H1 (cell line): Measurements from ENCODE around the gene PGA5.
"Not testable (repeated sequence)": the region's sequence is repeated elsewhere in the genome, so short reads cannot be mapped to it uniquely, and the experiment has no call there.

Experiments
- CTBP2 ChIP-seq: IDR thresholded peaks from 2 replicates; pipeline ENCODE4 v1.7.0; 2011; ENCODE audit warnings: borderline replicate concordance, mild to moderate bottlenecking, moderate library complexity, mixed read lengths, low read length; ENCODE audit not compliant: insufficient read depth, insufficient read length
- TF ChIP-seq, protein P1 (sequence below): IDR thresholded peaks from 2 replicates; pipeline ENCODE4 v1.6.1; 2011; ENCODE audit warnings: low read length, improper control_type of control experiment

DNA sequence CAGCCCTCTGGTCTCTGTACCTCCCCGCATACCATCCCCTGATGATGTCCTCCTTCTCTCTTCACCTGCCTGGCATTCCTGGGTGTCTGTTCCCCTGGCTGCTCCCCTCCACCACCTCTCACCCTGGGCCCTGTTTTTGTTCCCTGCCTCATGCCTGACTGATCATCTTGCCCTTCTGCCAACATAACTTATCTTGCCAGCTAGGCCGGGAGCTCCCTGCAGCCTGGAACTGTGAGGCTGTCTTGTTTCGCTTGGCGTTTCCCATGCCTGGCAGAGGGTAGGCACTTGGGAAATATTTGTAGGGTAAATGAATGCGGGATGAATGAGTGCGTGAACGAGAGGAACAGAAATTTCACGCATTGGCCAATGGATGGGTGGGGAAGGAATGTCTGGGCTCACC, 8.2 kb downstream of the PGA5 start:
- not testable (repeated sequence) for TF ChIP-seq CTBP2
- TF ChIP-seq, protein P1, sequence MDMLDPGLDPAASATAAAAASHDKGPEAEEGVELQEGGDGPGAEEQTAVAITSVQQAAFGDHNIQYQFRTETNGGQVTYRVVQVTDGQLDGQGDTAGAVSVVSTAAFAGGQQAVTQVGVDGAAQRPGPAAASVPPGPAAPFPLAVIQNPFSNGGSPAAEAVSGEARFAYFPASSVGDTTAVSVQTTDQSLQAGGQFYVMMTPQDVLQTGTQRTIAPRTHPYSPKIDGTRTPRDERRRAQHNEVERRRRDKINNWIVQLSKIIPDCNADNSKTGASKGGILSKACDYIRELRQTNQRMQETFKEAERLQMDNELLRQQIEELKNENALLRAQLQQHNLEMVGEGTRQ: not testable (repeated sequence)
